Suprapubic skin (tissue), 4 donors: ENCODE results near the gene CABLES1.

Source experiments
- EP300 ChIP-seq: sonication (generic); formaldehyde crosslinking; IDR thresholded peaks from one replicate; pipeline ENCODE4 v1.6.1; 2017; ENCODE audit warnings: antibody characterized with exemption
- POLR2A ChIP-seq, 2 donors: fragments of 450-650 bp; IDR thresholded peaks; one replicate each; pipeline ENCODE4 v1.6.1; 2017; ENCODE audit warnings: antibody characterized with exemption in 2 of 2, mild to moderate bottlenecking in 2 of 2, moderate library complexity in 2 of 2
- POLR2AphosphoS5 ChIP-seq, 3 donors: sonication (generic); formaldehyde crosslinking; IDR thresholded peaks; one replicate each; pipeline ENCODE4 v1.6.1; 2017; ENCODE audit warnings: antibody characterized with exemption in 3 of 3
- TF ChIP-seq, protein P1 (sequence below), 2 donors: fragments of 200-600 bp in 1 of 2; fragments of 450-650 bp in 1 of 2; sonication (generic) in 1 of 2; IDR thresholded peaks; one replicate each; pipeline ENCODE4 v1.5.1; 2016 to 2019; ENCODE audit warnings: antibody characterized with exemption in 2 of 2, mild to moderate bottlenecking in 1 of 2, moderate library complexity in 1 of 2

DNA sequence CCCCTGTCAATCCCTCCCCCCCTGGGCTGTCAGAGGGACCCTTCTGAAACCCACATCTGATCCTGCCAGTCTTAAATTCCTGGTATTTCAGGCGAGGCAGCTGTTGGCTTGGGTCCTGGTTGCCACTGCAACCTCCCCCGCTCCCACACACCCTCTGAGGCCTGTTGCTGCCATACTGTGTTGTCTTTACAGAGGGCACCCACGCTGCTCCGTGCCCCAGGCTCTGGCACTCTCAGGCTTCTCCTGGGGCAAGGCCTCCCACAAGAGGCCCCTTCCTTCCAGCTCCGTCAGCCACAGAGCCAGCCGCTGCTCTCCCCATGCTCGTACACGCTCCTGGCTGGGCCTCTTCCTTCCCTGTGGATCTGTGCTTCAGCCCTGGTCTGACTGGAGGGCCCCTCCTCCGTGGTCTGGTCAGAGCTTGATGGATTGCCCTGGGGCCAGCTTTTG is 8.6 kb downstream of the CABLES1 start:
- TF ChIP-seq, protein P1, sequence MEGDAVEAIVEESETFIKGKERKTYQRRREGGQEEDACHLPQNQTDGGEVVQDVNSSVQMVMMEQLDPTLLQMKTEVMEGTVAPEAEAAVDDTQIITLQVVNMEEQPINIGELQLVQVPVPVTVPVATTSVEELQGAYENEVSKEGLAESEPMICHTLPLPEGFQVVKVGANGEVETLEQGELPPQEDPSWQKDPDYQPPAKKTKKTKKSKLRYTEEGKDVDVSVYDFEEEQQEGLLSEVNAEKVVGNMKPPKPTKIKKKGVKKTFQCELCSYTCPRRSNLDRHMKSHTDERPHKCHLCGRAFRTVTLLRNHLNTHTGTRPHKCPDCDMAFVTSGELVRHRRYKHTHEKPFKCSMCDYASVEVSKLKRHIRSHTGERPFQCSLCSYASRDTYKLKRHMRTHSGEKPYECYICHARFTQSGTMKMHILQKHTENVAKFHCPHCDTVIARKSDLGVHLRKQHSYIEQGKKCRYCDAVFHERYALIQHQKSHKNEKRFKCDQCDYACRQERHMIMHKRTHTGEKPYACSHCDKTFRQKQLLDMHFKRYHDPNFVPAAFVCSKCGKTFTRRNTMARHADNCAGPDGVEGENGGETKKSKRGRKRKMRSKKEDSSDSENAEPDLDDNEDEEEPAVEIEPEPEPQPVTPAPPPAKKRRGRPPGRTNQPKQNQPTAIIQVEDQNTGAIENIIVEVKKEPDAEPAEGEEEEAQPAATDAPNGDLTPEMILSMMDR (IDR thresholded peaks at IDR 0.05) = no peak
- TF ChIP-seq POLR2A (IDR thresholded peaks at IDR 0.05) (no peak), POLR2AphosphoS5 (IDR thresholded peaks at IDR 0.05) (no peak), EP300 (no peak)
